Urinary bladder (tissue), 4 donors: Measurements from ENCODE around the gene SESN1. TPM values are rescaled to one million over a fixed set of nuclear protein-coding genes. Genes with fewer than 3 reads are reported as not detected.
A peak's percentile ranks its signal among the peaks of the same experiment; 100 is the strongest.

Experiments used
- DNase-seq: peaks from one replicate; pipeline ENCODE4 v3.0.0-alpha.2; 2015; ENCODE audit errors: extremely low spot score
- H3K27ac ChIP-seq: one replicate; pipeline ENCODE4 v1.5.1; 2013; ENCODE audit warnings: low read depth, mild to moderate bottlenecking, moderate library complexity
- H3K36me3 ChIP-seq: one replicate; pipeline ENCODE4 v1.6.1; 2013; ENCODE audit warnings: mild to moderate bottlenecking, moderate library complexity; ENCODE audit not compliant: insufficient read depth
- H3K4me1 ChIP-seq: one replicate; pipeline ENCODE4 v1.6.1; 2013; ENCODE audit warnings: mild to moderate bottlenecking, moderate library complexity; ENCODE audit not compliant: insufficient read depth
- H3K4me3 ChIP-seq: one replicate; pipeline ENCODE4 v1.5.1; 2013; ENCODE audit warnings: low read depth, low read length
- whole genome bisulfite sequencing: extraction: QIAGEN DNeasy Blood & Tissue Kit; methylation state at CpG from one replicate; pipeline ENCODE4 v1.1.7; 2013; 5-methylcytosine and 5-hydroxymethylcytosine counted together
- polyA plus RNA-seq: library from polyadenylated mRNA; stranded (reverse); fragments of 200-250 nt; gene quantifications from one replicate; pipeline ENCODE4 v1.2.3, GENCODE V29; 2013
- total RNA-seq: library from RNA; depleted of rRNA; stranded (reverse); fragments of >200 nt; gene quantifications from one replicate; pipeline ENCODE4 v1.2.3, GENCODE V29; 2014
- donor health status: healthy with polysubstance abuse.
- donor health status: healthy.

Gene SESN1
- total and polyA plus RNA-seq, 2 donors = 33.4 to 67.2 TPM

GRCh38 chr6:109006818-109007217, 87.8 kb downstream of the SESN1 start:
- WGBS = 80% methylated on average over 1 of the region's 1 CpG
- H3K4me3 ChIP-seq = peak overlapping the region; percentile 22
- no peaks in the 10 kb centered on the region for H3K36me3 ChIP-seq
- peaks cover 2% of the 10 kb centered on the region for H3K4me1 ChIP-seq
- no peak for DNase-seq
- no peak overlapping the region for H3K27ac ChIP-seq

GRCh38 chr6:109002882-109003281, 91.8 kb downstream of the SESN1 start:
- H3K4me3 ChIP-seq = no peak overlapping the region
- H3K36me3 ChIP-seq = peaks cover 3% of the 10 kb centered on the region
- no peak overlapping the region for H3K27ac ChIP-seq
- no peak for DNase-seq
- H3K4me1 ChIP-seq = peaks cover 2% of the 10 kb centered on the region

DNA sequence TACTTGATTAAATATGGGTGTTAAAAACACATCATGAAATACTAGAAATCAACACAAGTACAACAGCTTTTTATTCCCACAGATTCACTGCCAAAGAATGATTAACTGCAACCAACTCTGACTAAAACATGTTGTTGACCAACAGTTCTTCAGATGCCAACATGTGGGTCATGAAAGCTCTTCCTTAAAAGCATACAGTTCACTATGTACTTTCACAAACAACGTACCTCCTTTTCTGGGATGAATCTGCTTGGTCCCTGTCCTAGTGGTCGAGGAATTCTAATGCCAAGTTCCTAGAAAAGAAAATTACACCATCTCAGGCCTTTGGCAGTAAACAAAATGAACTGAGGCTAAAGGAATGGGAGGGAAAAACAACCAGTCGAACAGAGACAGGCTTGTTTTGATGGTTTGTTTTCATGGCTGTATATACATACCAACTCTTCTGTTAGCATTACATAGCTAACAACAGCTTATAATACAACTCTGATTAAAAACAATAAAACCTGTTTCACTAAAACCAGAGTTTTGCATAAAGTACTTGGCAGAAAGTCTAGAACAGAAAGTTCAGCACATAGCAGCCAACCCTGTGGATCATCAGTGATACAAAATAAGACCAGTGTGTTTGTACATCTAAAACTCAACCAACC, 92.5 kb downstream of the SESN1 start:
- H3K36me3 ChIP-seq = peaks cover 3% of the 10 kb centered on the region
- 15% methylated on average over 3 of the region's 3 CpGs for WGBS
- H3K4me3 ChIP-seq = no peak overlapping the region
- no peak for DNase-seq
- H3K4me1 ChIP-seq = peaks cover 2% of the 10 kb centered on the region
- H3K27ac ChIP-seq = peak overlapping the region; percentile 50

GRCh38 chr6:109001291-109001894, 93.3 kb downstream of the SESN1 start:
- DNase-seq = peak; percentile 41
- Histone ChIP-seq H3K4me3 (peak overlapping the region; percentile 10), H3K36me3 (peaks cover 3% of the 10 kb centered on the region), H3K27ac (peak overlapping the region; percentile 38), H3K4me1 (peaks cover 2% of the 10 kb centered on the region)
- WGBS = 39% methylated on average over 7 of the region's 7 CpGs

DNA sequence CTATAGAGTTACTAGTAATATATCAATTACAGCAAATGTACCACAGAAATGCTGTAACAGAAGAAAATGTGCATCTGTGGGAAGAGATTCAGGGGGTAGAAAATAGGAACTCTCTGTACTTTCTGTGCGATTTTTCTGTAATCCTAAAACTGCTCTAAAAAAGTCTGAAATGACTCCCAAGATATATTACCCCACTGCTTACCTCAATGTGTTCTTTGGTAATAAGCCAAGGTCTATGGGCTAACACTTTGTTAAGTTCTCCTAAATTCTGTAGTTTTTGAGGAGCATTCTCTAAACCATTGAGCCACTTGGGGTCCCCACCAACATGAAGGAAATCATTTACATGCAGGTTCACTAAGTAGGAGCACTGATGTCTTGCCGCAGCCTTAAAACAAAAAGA, 94.4 kb downstream of the SESN1 start:
- Histone ChIP-seq H3K27ac (no peak overlapping the region), H3K36me3 (peaks cover 3% of the 10 kb centered on the region), H3K4me1 (peaks cover 2% of the 10 kb centered on the region), H3K4me3 (no peak overlapping the region)
- WGBS = 84% methylated on average over 2 of the region's 2 CpGs
- DNase-seq = no peak

- peaks cover 3% of the 10 kb centered on the region for H3K36me3 ChIP-seq
- H3K4me1 ChIP-seq = peaks cover 2% of the 10 kb centered on the region
- no peak overlapping the region for H3K27ac ChIP-seq
- no peak for DNase-seq
- 83% methylated on average over 5 of the region's 5 CpGs for WGBS
- no peak overlapping the region for H3K4me3 ChIP-seq
Observed at GRCh38 chr6:108999428-108999827, 95.2 kb downstream of the SESN1 start.

DNA sequence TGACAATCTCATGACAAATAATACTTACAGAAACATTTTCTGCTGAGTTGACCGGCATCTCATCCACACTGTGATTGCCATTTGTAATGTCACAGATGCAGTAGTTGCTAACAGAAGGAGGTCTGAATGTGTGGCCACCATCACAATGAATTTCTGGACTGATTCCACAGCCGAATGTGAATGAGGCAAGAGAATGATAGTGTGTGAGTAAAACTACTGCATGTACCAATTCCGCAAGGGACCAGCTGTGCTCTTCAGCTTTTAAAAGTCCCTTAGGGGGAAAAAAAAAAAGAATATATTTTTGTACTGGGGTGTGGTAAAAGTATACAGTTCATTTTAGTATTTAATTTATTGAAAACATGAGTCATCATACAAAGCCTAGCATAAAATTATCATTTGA, 96.2 kb downstream of the SESN1 start:
- peaks cover 6% of the 10 kb centered on the region for H3K36me3 ChIP-seq
- H3K4me1 ChIP-seq = peaks cover 2% of the 10 kb centered on the region
- 82% methylated on average over 3 of the region's 3 CpGs for WGBS
- no peak overlapping the region for H3K27ac ChIP-seq
- H3K4me3 ChIP-seq = no peak overlapping the region
- no peak for DNase-seq

DNA sequence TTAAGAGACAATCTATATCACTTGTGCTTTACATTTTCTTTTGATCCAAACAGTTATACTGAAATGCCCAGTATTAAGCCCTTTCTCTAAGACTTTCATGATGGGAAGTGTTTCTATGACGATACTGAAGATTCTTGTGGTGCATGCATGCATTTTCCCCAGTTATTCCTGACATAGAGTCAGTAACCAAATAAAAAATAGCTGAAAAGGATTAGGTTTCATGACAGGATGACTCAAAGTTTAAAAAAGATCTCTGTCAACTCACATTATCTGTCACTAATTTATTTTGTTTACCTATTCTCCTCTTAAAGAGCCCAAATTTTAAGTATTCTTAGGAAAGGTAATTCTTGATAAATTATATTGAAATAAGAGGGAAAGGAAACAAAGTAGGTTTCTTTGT, 98.4 kb downstream of the SESN1 start:
- DNase-seq = no peak
- WGBS = 94% methylated on average over 1 of the region's 1 CpG
- H3K36me3 ChIP-seq = peaks cover 9% of the 10 kb centered on the region
- H3K27ac ChIP-seq = no peak overlapping the region
- no peak overlapping the region for H3K4me3 ChIP-seq
- H3K4me1 ChIP-seq = no peaks in the 10 kb centered on the region

DNA sequence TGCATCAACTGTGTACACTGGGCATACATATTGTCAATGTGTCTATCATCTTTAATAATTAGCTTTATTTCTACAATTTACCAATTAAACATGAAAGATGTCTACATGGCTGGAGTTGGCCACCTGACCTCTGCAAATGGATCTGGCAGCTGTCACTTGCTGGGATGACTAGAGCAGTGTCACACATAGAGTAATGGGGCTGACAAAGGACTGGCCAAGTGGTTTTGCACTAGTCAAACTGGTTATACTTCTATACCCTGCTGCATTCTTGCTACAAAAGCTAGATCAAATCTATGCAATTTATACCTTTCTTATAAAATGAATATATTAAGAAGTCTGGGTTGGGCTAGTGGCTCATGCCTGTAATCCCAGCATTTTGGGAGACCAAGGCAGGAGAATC, 99.3 kb downstream of the SESN1 start:
- peaks cover 10% of the 10 kb centered on the region for H3K36me3 ChIP-seq
- H3K27ac ChIP-seq = no peak overlapping the region
- DNase-seq = no peak
- no peaks in the 10 kb centered on the region for H3K4me1 ChIP-seq
- H3K4me3 ChIP-seq = no peak overlapping the region

- H3K36me3 ChIP-seq = peaks cover 11% of the 10 kb centered on the region
Observed at GRCh38 chr6:108993876-108994275, 100.8 kb downstream of the SESN1 start.

GRCh38 chr6:108989700-108990099, 104.9 kb downstream of the SESN1 start:
- no peak overlapping the region for H3K4me3 ChIP-seq
- H3K4me1 ChIP-seq = no peaks in the 10 kb centered on the region
- peaks cover 10% of the 10 kb centered on the region for H3K36me3 ChIP-seq
- no peak for DNase-seq
- 91% methylated on average over 3 of the region's 3 CpGs for WGBS
- H3K27ac ChIP-seq = no peak overlapping the region

More at GRCh38 chr6:108993876-108994275, 100.8 kb downstream of the SESN1 start:
- no peaks in the 10 kb centered on the region for H3K4me1 ChIP-seq
- H3K27ac ChIP-seq = no peak overlapping the region
- 88% methylated on average over 3 of the region's 3 CpGs for WGBS
- no peak for DNase-seq
- H3K4me3 ChIP-seq = no peak overlapping the region

DNA sequence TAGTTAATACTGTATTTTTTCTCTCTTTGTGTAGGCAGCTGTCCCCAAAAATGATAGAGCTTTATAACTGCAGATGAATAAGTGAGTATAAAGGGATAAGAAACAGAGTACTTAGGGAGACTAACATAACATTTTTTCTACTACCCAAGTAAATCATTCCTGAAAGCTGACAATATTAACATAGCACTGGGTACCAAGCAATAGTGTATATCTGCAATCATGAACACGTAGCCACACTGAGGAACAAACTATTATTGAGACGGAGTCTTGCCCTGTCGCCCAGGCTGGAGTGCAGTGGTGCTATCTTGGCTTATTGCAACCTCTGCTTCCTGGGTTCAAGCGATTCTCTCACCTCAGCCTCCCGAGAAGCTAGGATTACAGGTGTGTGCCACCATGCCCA, 105.9 kb downstream of the SESN1 start:
- Histone ChIP-seq H3K4me1 (no peaks in the 10 kb centered on the region), H3K27ac (no peak overlapping the region), H3K36me3 (peaks cover 9% of the 10 kb centered on the region), H3K4me3 (no peak overlapping the region)
- DNase-seq = no peak
- WGBS = 94% methylated on average over 5 of the region's 5 CpGs

DNA sequence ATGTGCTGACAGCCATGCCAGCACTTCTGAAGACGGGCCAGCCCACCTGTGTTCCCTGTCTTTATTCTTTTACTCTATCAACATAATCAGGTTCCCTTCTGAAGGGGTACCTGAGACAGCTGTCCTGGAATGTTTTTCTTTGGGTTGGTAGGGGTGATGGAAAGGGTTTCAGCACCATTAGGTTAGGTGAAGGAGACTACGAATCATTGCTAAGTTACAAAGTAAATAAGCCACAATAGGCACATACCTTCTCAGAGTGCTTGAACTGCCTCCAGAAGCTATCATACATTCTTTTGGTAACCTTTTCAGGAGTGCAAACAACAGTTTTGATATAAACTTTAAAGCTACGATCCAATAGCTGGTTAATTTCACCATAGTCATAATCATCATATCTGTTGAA, 106.3 kb downstream of the SESN1 start:
- Histone ChIP-seq H3K4me3 (no peak overlapping the region), H3K27ac (no peak overlapping the region), H3K36me3 (peaks cover 7% of the 10 kb centered on the region), H3K4me1 (no peaks in the 10 kb centered on the region)
- WGBS = 82% methylated on average over 3 of the region's 3 CpGs
- DNase-seq = no peak

GRCh38 chr6:108987156-108987555, 107.5 kb downstream of the SESN1 start:
- no peak overlapping the region for H3K27ac ChIP-seq
- peaks cover 4% of the 10 kb centered on the region for H3K36me3 ChIP-seq
- H3K4me3 ChIP-seq = no peak overlapping the region
- no peak for DNase-seq
- H3K4me1 ChIP-seq = no peaks in the 10 kb centered on the region
